Germinal center (tissue), 1 donor: ENCODE data around the gene KCNA1.

Experiments
- DNase-seq: peaks from one replicate; pipeline ENCODE4 v3.0.0; 2012; ENCODE audit warnings: mixed read lengths, low spot score

The KCNA1 gene

DNA sequence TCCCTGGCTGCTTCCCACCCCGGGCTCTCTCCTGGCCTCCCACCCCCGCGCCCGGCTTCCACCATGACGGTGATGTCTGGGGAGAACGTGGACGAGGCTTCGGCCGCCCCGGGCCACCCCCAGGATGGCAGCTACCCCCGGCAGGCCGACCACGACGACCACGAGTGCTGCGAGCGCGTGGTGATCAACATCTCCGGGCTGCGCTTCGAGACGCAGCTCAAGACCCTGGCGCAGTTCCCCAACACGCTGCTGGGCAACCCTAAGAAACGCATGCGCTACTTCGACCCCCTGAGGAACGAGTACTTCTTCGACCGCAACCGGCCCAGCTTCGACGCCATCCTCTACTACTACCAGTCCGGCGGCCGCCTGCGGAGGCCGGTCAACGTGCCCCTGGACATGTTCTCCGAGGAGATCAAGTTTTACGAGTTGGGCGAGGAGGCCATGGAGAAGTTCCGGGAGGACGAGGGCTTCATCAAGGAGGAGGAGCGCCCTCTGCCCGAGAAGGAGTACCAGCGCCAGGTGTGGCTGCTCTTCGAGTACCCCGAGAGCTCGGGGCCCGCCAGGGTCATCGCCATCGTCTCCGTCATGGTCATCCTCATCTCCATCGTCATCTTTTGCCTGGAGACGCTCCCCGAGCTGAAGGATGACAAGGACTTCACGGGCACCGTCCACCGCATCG, 1.8 kb downstream of the KCNA1 start:
- DNase-seq, result no peak

DNA sequence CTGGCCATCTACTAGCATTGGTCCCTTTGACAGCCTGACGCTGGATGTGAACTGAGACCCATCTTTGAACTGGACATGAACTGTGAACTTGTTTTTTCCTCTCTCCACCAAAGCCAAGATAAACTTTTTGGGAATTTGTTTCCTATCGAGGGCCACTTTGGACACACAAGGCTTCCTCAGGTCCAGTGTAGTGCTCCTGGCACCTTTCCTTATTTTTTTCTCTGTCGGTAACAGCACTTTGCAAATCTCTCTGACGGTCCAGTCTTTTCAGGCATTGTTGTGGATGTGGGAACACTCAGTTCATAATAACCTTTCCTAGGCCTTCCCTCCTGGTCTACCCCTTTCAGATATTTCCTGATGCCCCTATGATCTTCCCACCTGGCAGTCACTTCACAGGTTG, 5.0 kb downstream of the KCNA1 start:
- DNase-seq, result no peak

- no peak for DNase-seq
Observed at GRCh38 chr12:4915752-4916151, 6.0 kb downstream of the KCNA1 start.

DNA sequence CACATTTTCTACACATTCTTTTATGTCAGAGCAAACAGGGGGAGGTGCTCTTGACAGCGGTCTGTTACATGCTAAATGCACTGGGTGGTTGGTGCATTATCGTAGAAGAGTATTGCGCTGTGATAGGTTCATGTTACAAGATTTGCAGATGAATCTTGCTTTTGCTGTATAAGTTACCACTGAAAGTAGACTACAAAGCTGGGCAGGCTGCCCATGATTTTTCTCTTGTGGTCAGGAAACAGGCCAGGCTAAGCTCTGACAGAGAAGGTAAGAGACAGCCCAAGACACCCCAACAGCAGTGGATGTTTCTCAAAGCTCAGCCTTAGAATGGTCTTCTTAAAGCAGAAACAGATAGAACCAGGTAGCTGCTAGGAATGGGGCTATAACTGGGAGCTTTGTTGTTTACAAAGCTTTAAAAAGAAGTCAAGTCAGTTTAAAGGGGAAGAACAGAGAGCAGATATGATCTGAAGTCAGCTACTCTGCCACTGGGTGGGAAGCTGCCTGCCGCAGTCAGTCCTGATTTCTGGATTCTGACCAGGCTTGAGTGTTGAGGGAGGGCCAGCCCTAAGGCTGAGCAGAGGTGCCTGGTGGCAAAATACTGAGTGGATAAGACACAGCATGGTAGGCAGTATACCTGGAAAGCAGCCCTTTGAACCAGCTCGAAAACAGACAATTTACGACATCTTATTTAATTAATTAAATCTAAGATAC, 9.4 kb downstream of the KCNA1 start:
- DNase-seq, result no peak

GRCh38 chr12:4932576-4932975, 22.9 kb downstream of the KCNA1 start:
- DNase-seq, result no peak

GRCh38 chr12:4933411-4933810, 23.7 kb downstream of the KCNA1 start:
- no peak for DNase-seq

DNA sequence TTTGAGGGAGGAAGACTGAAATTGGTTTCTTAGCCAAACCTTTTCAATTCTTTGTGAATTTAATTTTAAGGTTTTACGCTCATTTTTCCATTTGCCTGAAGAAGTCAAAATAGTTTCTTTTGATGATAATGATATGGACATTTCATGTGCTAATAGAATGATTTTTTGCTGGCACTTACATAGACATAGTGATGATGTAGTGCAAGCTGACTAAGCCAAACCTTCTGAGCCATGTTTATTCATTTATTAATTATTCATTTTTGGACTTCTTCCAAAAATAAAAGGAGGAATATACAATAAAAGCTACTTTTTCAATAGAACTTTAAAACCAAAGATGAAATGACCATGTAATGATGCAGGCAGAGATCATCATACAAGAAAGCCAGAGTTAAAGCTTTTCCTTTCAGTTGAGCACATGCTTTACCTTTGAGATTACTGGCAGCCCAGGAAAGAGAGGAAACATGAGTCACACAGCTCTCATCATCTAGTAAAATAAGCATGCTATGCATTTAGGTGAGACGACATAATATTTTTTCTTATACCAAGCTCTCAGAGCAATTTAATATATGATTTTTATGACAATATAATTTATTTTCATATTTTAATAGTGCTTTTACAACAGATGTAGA, 24.8 kb downstream of the KCNA1 start:
- no peak for DNase-seq

DNA sequence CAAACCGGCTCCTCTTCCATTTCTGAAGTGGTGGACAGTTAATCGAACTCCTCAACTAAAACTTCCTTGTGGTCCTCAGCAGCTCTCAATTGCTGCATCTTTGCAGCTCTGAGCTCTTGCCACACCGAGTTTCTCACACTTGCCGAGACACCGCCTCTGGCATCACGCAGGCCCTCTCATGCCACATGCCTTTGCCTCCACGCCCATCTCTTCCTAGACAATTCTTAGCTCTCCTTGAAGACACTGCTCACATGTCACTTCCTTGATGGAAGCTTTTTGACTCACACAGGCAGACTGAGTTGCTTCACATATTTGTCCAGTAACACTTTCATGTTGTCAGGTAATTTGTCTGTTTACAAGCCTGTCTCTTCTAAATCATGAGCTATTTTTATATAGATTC, 29.2 kb downstream of the KCNA1 start:
- DNase-seq, result no peak

- DNase-seq, result no peak
Observed at GRCh38 chr12:4939418-4940023, 29.8 kb downstream of the KCNA1 start.

GRCh38 chr12:4943067-4943937, 33.6 kb downstream of the KCNA1 start:
- no peak for DNase-seq

GRCh38 chr12:4943938-4944284, 34.2 kb downstream of the KCNA1 start:
- DNase-seq, result no peak

- DNase-seq, result no peak
Observed at GRCh38 chr12:4947253-4947652, 37.5 kb downstream of the KCNA1 start.

DNA sequence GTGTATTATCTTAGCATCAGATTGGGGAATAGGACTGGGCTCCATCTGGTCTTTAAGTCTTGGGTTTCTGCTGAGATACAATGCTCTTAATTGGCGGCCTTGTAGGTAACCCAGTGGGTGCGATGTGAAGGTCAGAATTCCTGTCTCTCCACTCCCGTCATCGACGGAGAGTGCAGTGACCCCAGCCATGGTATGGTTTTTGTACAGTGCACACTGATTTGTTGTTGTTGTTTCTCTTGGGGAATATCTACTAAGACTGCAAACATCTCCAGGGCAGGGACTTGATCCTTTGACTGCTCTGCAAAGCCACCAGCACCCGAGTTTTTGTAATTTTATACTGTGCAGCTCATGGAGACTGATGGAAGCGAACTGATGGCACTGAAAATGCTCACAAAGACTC, 41.4 kb downstream of the KCNA1 start:
- DNase-seq, result no peak

GRCh38 chr12:4951601-4952000, 41.9 kb downstream of the KCNA1 start:
- DNase-seq, result no peak

DNA sequence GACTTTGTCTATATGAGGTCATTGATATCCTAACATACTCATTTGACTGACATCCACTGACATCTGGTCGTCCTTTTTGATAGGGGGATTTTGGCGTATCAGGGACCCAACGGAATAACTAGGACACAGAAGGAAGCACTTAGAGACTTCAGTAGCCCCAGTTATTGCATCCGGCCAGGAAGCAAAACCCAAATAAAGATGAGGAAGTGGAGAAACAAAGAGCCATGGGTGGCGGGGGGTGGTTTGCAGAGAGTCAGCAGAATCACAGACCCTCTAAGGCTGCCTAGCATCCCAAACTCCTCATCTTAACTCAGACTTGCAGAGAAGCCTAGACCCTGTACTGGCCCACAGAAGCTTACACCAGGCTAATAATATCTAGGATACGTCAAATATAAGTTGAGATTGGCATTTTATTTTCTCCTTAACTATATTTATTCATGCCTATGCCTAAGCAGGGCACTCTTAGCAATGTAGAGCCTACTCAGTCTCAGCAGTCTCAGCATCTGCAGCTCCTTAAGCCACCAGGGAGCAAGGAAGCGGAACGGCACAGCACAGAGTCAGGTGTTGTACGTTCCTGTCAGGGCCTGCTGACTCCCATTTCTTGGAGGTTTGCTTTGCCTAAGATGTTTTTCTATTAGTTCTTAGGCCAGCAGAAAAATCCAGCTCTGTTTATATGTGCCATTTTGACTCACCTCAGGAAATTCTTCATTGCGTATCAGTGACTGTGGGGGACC, 45.1 kb downstream of the KCNA1 start:
- no peak for DNase-seq

- DNase-seq, result no peak
Observed at GRCh38 chr12:4956054-4956453, 46.3 kb downstream of the KCNA1 start.

DNA sequence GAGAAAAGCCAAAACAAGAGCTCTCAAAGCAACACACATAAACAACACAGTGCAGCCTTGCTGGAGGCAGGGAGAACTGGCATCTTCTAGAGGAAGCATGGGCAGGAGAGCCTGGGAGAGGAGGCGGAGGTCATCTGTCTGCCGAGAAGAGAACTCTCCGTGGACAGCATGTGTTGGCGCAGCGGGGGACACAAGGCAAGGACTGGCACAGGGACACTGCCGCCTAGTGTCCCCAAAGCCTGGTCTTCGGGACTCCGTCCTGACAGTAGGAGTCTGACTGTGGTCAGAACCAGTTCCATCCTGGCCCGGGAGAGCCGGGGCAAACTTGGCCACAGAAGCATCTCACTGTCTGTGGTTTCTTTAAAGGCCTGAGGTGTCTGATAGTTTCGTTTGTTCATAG, 47.3 kb downstream of the KCNA1 start:
- no peak for DNase-seq

DNA sequence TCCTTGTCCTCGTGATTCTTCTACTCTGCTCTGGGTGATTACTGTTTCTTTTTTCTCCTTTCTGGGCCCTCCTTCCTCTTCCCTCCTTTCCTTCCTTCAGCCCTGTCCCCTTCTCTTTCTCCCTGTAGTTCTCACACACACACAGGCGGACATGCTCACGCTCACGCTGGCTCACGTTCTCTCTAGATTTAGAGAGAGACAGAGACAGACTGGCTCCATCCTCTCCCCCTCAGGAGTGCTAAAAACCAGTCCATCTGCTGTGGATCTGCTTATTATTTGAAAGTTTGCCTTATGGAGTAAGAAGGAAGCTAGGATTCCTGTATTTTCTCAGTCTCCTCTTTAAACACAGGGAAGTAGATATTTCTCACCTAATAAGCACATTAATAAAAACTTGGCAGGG, 48.1 kb downstream of the KCNA1 start:
- DNase-seq, result no peak

GRCh38 chr12:4958697-4959375, 49.1 kb downstream of the KCNA1 start:
- no peak for DNase-seq

GRCh38 chr12:4959381-4959780, 49.7 kb downstream of the KCNA1 start:
- DNase-seq, result no peak

DNA sequence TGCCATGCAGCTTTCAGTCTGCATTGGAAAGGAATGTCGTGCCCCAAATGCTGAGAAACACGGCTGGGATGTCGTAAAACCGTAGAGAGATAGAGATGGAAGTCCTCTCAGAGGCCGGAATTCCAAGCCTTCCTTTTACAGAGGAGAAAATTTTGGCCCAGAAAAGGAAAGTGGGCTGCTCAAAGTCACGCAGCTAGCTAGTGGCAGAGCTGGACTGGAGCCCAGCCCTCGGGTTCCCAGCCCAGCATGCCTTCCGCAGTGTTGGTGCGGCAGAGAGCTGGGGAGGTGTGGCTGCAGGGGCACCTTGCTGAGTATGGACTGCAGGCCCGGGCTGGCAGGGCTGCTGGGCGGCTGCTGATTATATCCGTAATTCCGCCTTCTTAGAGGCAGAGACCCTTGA, 50.3 kb downstream of the KCNA1 start:
- DNase-seq, result no peak
